GM19240 (cell line): Measurements from ENCODE around the gene TMEM178B.

Source experiments
- DNase-seq: peaks from one replicate; pipeline ENCODE4 v3.0.0; 2011; ENCODE audit warnings: low spot score; ENCODE audit not compliant: insufficient read length

Gene TMEM178B

GRCh38 chr7:141262101-141263090, 188.5 kb downstream of the TMEM178B start:
- DNase-seq: no peak

GRCh38 chr7:141263508-141263907, 189.6 kb downstream of the TMEM178B start:
- DNase-seq: no peak

- DNase-seq: no peak
These were observed 190.1 kb downstream of the TMEM178B start for GRCh38 chr7:141263983-141264382.

- DNase-seq: no peak
These were observed 190.6 kb downstream of the TMEM178B start for GRCh38 chr7:141264511-141264910.

GRCh38 chr7:141265668-141266067, 191.8 kb downstream of the TMEM178B start:
- no peak for DNase-seq

- DNase-seq: no peak
These were observed 194.8 kb downstream of the TMEM178B start for GRCh38 chr7:141268614-141269013.

GRCh38 chr7:141271451-141271850, 197.6 kb downstream of the TMEM178B start:
- no peak for DNase-seq

- DNase-seq: no peak
These were observed 198.6 kb downstream of the TMEM178B start for GRCh38 chr7:141272417-141272816.

GRCh38 chr7:141275350-141275749, 201.5 kb downstream of the TMEM178B start:
- DNase-seq: no peak

GRCh38 chr7:141276031-141276430, 202.2 kb downstream of the TMEM178B start:
- no peak for DNase-seq

GRCh38 chr7:141280100-141280499, 206.2 kb downstream of the TMEM178B start:
- DNase-seq: no peak

- no peak for DNase-seq
These were observed 207.4 kb downstream of the TMEM178B start for GRCh38 chr7:141281311-141281710.

GRCh38 chr7:141286522-141286921, 212.7 kb downstream of the TMEM178B start:
- DNase-seq: no peak

GRCh38 chr7:141287936-141288335, 214.1 kb downstream of the TMEM178B start:
- no peak for DNase-seq

GRCh38 chr7:141288626-141289025, 214.8 kb downstream of the TMEM178B start:
- DNase-seq: no peak

GRCh38 chr7:141290365-141290764, 216.5 kb downstream of the TMEM178B start:
- DNase-seq: no peak

- no peak for DNase-seq
These were observed 217.1 kb downstream of the TMEM178B start for GRCh38 chr7:141290973-141291372.

- no peak for DNase-seq
These were observed 217.7 kb downstream of the TMEM178B start for GRCh38 chr7:141291541-141291940.

- no peak for DNase-seq
These were observed 220.4 kb downstream of the TMEM178B start for GRCh38 chr7:141294143-141294829.

GRCh38 chr7:141295367-141295895, 221.6 kb downstream of the TMEM178B start:
- DNase-seq: no peak

GRCh38 chr7:141300816-141301215, 227.0 kb downstream of the TMEM178B start:
- no peak for DNase-seq

- no peak for DNase-seq
These were observed 227.7 kb downstream of the TMEM178B start for GRCh38 chr7:141301544-141301943.
